Hematopoietic multipotent progenitor cell treated with erythropoietin and hydrocortisone succinate and interleukin-3 and kit ligand, for 4 days (in vitro differentiated cells): ENCODE results near the gene GAK.
"Not testable (repeated sequence)": the region's sequence is repeated elsewhere in the genome, so short reads cannot be mapped to it uniquely, and the experiment has no call there.

Experiments
- DNase-seq: peaks from one replicate; pipeline ENCODE4 v3.0.0-alpha.2; 2015

GAK gene

DNA sequence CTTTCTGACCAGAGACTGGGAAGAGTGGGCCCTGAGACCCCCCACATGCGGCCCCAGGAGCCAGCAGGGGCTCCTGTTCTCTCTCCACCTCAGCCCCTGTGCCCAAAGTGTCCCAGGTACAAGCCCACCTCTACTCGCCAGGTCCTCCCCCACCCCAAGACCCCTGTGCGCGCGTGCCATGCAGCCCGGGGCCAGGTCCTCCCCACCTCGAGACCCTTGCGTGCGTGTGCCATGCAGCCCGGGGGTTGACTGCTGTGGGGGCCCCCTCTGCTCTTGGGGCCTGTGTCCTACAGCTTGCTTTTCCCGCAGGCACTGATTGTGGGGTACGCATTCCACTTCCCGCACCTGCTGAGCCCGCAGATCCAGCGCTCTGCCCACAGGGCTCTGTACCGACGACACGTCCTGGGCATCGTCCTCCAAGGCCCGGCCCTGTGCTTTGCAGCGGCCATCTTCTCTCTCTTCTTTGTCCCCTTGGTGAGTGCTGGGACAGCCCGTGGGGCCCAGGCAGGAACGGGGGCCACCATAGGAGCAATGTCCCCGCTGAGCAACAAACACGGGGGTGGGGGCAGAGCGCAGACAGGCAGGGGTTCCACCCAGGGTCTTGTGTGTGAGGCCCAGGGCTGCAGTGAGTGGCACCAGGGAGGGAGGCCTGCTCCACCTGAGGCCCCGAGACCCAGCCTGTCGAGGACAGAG lies 20.9 kb upstream of the GAK start:
- DNase-seq, result no peak

DNA sequence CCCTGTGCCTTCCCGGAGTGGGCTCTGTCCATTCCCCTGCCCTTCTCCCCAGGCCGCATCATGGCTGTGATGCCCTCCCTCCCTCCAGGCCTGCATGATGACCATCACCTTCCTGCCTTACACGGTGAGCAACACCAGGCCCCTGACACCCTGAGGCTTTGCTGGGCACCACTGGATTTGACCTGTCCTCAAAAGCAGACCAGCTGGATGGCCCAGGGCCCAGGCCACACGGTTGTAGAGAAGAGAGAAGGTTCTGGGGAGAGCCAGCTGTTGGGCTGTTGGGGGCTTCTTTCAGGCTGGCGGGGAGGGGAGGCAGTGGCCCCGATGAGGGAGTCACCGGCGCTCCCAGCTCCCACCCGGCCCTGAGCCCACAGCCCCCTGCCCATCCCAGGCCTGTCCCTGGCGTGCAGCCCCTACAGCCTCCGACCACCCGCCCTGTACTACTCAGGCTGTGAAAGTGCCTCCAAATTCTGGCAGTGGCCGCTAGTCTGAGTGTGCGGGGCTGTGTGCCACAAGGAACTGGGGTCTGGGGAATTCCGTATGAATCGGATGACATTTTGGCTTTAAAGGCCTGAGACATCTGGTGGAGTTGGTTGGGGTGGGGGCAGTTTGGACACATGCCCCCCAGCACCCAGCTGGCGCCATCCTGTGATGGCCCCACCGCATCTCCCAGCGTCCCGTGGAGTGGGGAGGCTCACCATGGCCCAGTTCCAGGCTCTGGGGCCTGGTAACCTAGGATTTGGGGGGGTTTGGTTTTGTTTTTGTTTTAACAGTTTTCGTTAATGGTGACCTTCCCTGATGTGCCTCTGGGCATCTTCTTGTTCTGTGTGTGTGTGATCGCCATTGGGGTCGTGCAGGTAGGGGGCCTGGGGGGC lies 19.7 kb upstream of the GAK start:
- no peak for DNase-seq

DNA sequence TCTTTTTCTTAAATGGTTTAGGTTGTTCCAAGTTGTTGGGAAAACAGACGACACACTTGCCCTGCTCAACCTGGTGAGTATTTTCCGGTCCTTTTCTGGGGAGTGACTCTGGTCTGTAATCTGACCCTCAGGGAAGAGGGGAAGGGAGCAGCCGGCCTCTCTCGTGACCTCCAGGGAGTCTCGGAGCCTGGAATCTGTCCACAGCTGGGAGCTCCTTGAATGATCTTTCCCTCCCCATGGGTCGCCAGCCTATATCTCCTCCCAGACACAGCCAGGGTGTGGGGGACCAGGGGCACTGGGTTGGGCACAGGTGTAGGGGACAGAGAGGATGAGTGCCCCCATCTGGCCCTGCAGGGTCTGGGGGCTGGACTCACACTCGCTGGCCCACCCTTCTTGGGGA lies 19.1 kb upstream of the GAK start:
- no peak for DNase-seq

DNA sequence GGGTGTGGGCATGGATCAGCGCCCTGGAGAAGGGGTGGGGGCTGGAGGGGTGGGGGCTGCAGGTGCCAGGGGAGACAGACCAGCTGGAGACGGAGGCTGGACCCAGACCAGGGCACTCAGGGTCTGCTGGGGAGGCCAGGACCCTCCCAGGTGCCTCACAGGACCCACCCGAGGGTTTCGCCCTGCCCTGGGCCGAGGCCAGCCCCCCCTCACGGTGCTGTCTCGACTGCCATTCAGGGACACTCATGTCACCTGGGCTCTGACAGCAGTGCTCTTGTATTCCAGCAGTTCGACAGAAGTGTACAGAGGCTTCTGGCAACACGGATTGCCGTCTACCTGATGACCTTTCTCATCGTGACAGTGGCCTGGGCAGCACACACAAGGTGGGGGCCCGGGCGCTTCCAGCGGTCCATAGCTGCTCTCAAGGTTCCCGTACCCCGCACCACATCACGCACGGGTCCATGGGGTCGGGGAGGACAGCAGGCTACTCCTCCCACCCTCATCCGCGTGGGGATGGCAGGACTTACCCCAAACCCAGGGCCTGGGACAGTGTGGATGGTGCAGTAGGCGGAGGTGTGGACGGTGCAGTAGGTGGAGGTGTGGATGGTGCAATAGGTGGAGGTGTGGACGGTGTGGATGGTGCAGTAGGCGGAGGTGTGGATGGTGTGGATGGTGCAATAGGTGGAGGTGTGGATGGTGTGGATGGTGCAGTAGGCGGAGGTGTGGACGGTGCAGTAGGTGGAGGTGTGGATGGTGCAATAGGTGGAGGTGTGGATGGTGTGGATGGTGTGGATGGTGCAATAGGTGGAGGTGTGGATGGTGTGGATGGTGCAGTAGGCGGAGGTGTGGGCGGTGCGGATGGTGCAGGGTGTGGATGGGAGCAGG lies 18.3 kb upstream of the GAK start:
- no peak for DNase-seq

DNA sequence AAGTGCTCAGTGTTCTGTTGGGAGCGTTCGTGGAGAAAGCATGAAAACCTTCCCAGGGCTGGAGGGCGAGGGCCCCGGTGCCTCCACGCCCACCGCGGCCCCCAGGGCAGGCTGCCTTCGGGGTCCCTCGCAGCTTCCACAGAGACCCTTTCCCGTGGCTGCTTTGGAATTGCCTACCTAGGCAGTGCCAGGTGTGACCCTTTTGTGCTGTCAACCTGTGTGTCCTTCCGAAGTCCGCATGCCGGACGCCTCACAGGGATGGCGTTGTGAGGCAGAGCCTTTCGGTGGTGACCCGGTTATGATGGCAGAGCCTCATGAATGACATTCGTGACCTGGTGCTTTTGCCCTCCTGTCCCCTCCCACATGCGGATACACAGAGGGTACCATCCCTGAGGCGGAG lies 17.5 kb upstream of the GAK start:
- no peak for DNase-seq

DNA sequence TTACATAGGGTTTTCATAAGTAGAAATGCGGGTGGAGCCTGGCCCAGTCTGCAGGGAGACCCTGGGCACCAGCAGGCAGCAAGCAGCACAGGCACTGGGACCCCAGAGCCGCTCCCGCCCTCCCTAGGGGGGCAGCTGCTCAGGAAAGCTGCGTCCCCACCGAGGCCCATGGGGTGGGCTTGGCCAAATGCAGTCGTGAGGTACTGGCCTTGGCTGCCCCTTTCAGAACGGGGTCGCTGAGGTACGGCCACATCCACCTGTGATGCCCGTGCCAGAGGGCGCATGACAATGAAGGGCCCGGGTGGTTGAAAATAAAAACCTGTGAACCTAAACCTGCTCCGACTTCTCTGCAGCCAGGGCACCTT lies 16.8 kb upstream of the GAK start:
- DNase-seq, result no peak

DNA sequence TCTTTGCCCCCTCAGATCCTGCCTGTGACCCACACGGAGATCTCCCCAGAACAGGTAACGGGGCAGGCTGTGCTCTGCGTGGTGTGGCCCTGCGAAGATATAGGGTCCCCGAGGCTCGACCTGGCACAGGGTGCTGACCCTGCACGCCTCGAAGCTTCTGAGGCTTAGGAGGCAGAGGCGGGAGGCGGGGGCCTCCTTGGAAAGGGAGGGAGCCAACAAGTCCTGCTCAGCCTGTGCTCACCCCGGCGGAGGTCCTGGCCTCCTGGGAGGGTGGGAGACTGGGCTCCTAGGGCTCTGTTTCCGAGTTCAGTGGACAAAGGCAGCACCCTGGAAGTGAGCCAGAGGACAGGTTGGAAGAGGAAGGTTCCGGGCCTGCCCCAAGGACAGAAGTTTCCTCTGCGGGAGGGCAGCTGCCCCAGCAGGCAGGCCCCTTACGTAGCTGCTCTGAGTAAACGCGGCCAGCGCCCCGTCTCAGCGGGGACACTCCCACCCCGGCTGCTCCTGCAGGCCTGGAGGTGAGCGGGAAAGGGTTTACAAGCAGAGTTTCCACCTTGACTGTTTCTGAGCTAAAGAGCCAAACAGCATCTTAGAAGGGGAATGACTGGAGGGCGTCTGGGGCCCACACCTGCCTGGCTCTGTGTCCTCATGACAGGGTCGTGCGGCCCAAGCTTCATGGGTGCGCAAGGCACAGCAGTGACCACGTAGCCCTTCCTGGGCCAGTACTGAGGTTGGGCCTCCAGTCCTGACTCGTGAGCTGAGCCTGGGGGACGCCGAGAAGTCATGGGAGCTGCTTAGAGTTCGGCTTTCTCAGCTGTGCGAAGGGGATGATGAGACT lies 16.2 kb upstream of the GAK start:
- DNase-seq, result no peak

DNA sequence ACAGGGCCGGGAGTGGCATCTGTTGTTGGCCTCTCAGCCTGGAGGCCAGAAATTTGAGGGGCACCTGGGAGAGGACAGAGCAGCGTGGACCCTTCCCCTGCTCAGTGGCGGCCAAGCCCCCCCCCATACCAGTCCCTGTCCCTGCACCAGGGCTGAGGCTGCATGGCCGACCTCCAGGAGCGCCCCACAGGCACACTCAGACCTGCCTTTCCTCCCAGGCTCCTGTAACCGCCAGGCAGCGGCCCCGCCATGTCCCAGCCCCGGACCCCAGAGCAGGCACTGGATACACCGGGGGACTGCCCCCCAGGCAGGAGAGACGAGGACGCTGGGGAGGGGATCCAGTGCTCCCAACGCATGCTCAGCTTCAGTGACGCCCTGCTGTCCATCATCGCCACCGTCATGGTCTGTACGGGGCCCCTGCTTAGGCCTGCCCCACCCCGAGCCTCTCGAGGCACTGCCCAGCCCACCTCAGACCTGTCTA lies 15.4 kb upstream of the GAK start:
- DNase-seq, result no peak

DNA sequence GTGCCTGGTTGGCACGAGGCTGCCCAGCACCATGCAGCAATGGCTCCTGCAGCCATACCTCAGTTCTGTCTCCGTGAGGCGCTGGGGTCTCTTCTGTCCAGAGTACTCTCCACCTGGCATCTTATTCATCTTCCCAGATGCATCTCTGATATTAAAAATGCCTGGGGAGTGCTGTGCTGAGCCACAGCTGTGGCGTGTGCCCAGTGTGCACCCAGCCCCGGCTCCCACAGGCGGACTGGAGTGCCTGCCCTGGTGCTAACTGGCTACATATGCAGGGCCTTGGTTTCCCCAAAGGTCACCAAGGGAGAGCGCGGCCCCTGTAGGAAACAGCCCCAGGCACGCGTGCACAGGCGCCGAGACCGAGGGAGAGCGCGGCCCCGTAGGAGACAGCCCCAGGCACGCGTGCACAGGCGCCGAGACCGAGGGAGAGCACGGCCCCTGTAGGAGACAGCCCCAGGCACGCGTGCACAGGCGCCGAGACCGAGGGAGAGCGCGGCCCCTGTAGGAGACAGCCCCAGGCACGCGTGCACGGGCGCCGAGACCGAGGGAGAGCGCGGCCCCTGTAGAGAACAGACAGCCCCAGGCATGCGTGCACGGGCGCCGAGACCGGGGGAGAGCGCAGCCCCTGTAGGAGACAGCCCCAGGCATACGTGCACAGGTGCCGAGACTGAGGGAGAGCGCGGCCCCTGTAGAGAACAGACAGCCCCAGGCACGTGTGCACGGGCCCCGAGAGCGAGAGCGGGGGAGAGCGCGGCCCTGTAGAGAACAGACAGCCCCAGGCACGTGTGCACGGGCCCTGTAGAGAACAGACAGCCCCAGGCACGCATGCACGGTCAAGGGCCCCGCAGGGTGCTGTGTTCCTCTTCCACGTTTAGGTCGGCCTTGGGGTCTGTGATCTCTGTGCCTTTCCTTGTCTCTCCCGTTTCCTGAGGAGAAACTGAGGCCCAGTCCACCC lies 14.7 kb upstream of the GAK start:
- no peak for DNase-seq

DNA sequence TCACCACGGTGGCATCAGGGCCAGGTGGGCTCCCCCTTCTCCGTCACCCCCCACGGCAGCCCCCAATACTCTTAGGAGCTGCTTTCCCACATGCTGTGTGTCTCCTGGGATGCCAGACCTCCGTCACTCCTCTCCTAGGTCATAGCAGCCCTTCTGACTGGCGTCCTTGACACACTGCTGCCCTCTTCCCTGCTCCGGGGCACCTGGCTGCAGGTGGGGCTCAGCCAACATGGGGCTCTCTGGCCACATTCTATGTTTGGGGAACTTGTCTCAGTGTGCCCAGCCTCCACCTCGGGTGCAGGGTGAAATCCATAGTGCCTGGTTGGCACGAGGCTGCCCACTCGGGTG lies 14.0 kb upstream of the GAK start:
- no peak for DNase-seq

DNA sequence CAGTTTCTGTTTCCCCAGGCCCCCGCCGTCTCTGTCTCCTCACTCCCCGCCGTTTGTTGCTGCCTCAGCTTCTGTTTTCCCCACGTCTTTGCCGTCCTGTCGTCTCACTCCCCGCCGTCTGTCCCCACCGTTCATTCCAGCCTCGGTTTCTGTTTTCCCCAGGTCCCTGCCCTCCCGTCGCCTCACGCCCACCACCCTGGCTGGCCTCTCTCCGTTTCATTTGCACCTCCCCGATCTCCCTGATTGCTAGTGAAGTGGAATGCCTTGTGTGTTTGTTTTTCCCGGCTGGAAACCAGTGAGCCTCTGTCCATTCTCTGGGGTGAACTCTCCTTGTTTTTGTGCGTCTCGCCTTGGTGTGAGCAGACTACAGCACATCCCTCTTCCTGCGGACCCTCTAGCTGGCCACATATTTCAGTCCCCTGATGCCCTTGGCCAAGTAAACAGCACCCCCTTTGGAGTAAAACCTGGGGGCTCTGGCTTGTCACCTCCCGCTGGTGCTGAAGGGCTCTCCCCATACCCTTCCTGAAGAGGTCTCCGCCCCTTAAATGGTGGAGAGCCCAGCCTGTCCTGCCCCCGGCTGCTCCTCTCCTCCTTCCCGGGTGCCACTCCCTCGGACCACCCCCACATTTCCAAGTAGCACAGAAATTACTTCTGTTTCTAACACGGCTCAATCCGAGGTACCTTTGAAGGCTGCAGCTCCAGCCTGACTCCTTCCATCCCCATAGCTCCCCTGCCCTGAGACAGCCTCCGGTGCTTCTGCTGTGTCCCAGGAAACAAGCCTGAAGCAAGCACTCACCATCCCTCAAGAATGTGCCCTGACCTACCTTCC lies 13.4 kb upstream of the GAK start:
- no peak for DNase-seq

DNA sequence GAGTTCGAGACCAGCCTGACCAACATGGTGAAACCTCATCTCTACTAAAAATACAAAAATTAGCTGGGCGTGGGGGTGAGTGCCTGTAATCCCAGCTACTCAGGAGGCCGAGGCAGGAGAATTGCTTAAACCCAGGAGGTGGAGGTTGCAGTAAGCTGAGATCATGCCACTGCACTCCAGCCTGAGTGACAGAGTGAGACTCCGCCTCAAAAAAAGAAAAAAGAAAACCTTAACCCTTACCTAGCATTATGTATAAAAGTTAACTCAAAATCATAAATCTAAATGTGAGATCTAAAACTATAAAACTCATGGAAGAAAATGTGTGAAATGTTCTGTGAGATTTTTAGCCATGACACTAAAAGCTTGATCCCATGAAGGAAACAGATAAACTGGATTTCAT lies 7.4 kb upstream of the GAK start:
- not testable (repeated sequence) for DNase-seq

DNA sequence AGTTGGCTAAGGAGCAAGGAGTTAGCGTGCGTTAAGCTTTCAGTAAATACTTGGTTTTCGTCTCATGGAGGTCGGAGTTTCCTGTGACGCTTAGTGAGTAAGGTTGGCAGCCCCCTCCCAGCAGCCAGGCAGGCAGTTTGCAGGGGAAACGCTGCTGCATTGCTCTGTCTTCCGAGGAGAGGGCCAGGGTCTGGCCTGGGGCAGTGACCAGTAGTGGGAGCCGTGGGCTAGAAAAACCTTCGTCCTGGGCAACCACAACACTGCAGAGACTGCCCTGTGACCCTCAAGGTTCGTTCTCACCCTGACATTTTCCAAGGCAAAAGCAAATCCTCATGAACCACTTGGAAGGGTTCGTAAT lies 576 bp upstream of the GAK start:
- no peak for DNase-seq

DNA sequence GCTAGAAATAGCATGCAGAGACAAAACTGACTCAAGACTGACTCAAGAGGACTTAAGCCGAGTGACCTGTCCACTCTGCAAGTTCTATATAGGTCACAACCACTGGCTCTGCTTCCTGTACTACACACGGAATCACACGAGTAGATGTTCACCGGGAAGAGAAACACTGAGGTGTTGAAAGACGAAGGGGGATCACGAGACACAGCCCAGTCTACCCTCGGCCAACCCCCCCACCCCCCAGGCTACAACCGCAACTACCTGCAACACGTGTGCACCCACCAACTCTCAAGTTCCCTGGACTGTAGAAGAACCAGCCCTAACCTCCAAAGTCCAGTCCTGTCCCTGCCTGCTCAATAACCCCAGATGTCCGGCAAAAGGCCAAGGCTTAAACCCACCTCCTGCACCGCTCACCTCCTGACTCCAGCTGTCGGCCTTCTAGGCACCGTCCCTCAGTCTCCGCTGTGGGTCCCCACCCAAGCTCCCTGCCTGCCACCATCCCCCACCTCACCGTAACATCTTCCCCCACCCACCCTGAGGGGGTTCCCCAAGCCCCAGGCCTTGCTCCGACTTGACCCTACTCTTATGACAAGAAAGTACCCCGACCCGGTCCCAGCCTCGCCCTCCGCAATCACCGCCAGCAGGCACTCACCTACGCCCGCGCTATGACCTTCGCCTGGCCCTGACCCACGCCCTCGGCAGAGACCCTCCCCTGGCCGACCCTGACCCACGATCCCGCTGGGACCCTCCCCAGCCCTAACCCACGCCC lies 739 bp downstream of the GAK start:
- peak; percentile 23 for DNase-seq

DNA sequence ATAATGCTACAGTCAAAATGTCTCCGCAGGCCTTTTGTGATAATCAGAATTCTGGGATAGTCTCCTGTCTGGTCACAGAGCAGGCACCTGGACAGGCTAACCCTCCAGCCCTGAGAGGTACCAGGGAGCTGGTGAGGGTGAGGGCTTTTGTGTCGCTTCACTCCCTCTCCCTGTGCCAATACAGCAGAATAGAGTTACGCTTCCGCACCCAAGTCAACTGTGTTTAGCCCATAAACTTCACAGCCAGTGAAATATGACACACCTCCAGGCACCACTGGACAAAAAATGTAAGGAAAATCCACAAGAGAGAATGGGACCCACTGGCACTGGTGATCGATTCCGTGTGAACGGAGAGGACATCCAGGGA lies 1.3 kb downstream of the GAK start:
- no peak for DNase-seq

DNA sequence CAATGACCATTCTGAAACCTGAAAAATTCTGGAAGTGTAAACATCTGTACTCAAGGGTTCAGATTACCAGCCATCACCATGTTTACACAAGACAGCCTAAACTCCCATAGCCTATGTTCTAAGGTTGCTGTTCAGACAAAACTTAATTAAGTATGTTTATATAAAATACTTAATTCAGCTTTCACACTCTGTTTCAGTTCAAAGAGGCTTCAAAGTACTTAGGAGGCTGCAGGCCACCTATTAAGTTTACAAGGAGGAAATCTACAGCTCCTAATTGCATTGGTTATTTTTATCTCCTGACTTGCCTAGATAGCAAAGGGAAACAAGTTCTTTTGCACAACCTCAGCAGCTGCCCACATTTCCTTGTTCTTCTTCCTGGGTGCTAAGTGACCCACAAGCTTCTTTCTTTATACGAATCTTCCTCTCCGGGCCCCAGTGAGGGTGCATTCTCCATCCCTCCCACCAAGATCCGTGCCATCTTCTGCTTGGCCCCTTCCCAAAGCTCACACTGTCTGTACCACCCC lies 2.0 kb downstream of the GAK start:
- peak; percentile 14 for DNase-seq

DNA sequence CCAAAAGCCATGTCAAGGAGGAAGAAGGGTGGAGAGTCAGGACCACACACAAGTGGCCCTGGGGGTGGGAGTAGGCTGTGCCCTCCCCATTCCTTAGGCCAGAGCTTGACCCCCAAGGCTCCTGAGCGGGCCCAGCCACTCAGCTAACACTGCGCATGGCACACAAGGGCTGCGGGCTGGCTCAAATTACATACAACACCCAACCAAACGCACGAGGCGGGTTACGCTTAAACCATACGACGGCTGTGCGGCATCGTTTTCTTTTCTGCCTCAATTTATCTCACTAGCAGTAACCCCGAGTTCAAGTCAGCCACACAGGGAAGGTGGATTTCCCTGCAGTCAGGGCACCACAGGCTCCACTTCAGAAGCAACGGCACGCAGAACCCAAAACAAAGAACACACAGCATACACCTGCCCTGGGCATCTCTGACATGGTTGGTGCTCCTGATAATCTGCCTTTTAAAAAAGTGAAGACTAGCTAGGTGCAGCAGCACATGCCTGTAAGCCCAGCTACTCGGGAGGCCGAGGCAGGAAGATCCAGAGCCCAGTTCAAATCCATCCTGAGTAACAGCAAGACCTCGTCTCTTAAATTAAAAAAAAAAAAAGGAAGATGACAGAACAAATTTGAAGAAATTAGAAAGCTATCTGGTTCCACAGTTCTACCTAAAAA lies 2.9 kb downstream of the GAK start:
- no peak for DNase-seq

DNA sequence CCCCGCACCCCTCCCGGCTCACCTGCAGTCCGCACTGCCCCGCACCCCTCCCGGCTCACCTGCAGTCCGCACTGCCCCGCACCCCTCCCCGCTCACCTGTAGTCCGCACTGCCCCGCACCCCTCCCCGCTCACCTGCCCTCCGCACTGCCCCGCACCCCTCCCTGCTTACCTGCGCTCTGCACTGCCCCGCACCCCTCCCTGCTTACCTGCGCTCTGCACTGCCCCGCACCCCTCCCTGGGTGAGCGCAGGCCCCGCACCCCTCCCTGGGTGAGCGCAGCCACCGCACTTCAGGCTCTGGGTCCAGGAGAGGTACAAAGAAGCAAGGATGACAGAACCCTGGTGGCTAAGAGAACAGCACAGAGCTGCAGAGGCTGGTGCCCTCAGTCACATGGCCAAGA lies 4.5 kb downstream of the GAK start:
- DNase-seq, result peak; percentile 18

DNA sequence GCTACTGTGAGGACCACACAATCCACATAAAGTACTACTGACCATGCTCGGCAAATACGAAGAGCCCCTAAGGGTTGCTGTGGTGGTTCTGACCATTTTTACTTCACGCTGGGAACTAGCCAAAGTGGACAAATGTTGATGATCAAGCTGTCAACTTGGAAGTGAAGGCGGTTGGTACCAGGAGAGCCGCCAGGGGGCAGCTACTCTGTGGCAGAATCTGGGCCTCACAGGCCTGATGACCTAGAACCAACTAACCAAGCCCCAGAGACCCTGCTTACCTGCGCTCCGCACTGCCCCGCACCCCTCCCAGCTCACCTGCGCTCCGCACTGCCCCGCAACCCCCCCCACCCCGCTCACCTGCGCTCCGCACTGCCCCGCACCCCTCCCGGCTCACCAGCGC lies 5.6 kb downstream of the GAK start:
- peak; percentile 12 for DNase-seq
